Measurements from ENCODE around the gene NR1I3.
A peak's percentile ranks its signal among the peaks of the same experiment; 100 is the strongest.
"Not testable (repeated sequence)": the region's sequence is repeated elsewhere in the genome, so short reads cannot be mapped to it uniquely, and the experiment has no call there.

NR1I3 gene

GRCh38 chr1:161250100-161250499 is 12.1 kb upstream of the NR1I3 start:
- DNase-seq, result not testable (repeated sequence)

GRCh38 chr1:161244888-161245287 is 6.9 kb upstream of the NR1I3 start:
- DNase-seq, result no peak

GRCh38 chr1:161242313-161242712 is 4.3 kb upstream of the NR1I3 start:
- no peak for DNase-seq

GRCh38 chr1:161241682-161242081 is 3.7 kb upstream of the NR1I3 start:
- DNase-seq, result peak; percentile 45

DNA sequence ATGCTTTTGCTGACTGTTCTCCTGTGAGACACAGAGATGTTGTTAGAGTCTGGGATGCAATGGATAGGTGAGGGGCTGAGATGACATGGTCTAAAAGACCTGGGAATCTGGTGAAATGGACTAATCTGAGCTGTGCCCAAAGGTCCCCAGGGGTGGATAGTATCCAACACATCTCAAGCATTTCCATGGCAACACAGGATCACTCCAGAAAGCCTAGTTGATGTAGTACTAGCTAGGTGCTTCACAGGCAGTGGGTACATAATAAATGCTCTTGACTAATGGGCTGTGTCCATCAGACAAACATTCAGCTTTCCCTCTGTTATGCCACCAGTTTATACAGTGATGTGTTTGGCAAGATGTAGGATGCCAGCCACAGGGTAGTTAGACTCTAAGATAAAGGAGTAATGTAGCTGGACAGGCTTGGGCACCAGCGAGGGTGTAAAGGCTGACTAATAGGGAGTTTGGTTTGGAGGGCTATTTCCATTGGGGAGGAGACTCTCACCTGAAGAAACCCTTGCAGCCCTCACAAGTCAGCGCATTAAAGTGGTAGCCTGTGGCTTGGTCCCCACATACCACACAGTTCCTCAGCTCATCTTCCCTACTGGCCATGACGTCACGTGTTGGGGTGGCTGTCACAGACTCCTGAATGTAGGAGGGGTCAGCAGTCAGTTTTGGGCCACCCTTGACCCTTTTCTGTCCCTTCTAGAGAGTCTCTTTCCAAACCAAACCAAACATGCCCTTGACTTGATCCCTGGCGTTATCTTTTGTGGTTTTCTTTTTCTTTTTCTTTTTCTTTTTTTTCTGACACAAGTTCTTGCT is 1.8 kb downstream of the NR1I3 start:
- no peak for DNase-seq

GRCh38 chr1:161233102-161233501 is 4.9 kb downstream of the NR1I3 start:
- DNase-seq, result no peak

GRCh38 chr1:161230762-161231161 is 7.2 kb downstream of the NR1I3 start:
- DNase-seq, result no peak

DNA sequence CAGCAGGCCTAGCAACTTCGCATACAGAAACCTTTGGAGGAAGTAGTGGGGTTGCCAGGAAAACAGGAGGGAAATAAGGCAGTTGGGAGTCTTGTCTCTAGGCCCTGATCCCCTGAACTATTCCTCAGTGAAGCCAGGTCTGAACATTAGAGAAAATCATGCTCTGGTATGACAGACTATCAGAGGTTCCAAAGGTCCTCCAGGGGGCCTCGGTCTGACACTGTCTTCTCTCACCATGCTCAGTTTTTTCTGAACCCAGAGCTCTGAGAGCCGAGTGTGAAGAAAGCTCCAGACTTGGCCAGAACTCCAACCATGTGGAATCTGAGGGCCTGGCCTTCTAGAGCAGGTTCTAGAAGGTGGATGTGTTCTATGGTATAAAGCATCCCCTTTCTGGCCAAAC is 8.1 kb downstream of the NR1I3 start:
- DNase-seq, result peak; percentile 63

GRCh38 chr1:161228032-161228431 is 10.0 kb downstream of the NR1I3 start:
- peak; percentile 33 for DNase-seq

GRCh38 chr1:161227196-161227871 is 10.7 kb downstream of the NR1I3 start:
- DNase-seq, result peak; percentile 94

- DNase-seq, result no peak
Observed at GRCh38 chr1:161226759-161227158, 11.2 kb downstream of the NR1I3 start.

- no peak for DNase-seq
Observed at GRCh38 chr1:161226320-161226711, 11.7 kb downstream of the NR1I3 start.

DNA sequence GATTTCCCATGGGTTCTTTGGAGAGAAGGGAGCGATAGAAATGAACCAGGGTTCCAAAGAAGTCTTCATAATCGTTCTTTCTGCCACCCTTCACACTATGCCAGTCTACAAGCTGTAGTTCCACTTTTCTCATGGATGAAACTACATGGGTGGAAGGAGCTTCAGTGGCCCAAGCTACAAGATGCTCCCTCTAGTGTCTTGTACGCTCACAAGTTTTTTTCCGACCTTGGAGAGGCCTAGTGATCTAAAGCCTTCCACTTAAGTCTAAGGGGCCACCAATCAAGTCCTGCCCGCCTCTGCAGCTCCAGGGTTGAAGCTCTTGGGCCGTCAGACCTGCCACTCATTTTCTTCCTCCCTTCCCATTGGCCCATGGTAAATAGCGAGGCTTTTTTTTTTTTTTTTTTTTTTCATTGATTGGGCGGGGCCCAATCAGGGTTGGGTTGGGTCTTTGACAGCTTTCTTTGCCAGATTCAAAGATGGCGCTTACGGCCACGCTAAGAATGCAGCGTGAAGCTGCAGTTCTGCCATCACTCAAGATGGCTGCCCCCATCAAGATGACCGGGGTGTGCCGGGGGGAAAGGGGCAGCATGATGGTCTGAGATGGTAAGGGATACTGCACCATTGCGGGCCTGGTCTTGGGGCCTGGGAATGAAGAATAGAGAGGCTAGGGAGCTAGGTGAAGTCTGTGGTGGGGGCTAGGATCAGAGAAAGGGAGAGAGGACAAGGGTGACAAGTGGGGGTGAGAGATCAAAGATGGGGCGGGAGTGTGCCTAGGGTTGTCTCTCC is 12.3 kb downstream of the NR1I3 start, which contains the start of gene TOMM40L:
TOMM40L (plus strand) TSS at position 527 of the 786 bp plus-strand sequence. CDS start 430 bp downstream, outside the sequence.
- DNase-seq, result peak; percentile 100

DNA sequence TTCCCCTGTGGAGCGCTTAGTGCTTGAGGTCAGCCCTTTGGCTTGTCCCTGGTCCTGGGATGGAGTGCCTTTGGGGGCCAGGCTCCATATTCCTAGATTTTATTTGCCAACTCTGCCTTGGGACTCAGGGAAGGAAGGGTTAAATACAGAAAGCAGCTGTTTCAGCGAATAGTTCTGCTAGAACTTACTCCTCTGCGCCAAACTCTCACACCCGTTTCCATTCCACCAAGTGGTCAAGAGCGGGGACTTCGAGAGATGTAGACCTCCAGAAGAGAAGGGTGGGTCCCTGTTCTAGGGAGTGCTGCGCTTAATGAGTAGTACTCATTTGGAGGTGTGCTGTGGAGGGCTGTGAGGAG is 12.8 kb downstream of the NR1I3 start:
- DNase-seq, result no peak

DNA sequence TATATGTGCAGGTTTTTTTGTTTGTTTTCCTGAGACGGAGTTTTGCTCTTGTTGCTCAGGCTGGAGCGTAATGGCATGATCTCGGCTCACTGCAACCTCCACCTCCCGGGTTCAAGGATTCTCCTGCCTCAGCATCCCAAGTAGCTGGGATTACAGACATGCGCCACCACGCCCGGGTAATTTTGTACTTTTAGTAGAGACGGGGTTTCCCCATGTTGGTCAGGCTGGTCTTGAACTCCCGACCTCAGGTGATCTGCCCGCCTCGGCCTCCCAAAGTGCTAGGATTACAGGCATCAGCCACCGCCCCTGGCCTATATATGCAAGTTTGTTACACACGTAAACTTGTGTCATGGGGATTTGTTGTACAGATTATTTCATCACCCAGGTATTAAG is 13.3 kb downstream of the NR1I3 start:
- not testable (repeated sequence) for DNase-seq

GRCh38 chr1:161223805-161224694 is 14.0 kb downstream of the NR1I3 start:
- no peak for DNase-seq

- no peak for DNase-seq
Observed at GRCh38 chr1:161222175-161223019, 15.6 kb downstream of the NR1I3 start.

DNA sequence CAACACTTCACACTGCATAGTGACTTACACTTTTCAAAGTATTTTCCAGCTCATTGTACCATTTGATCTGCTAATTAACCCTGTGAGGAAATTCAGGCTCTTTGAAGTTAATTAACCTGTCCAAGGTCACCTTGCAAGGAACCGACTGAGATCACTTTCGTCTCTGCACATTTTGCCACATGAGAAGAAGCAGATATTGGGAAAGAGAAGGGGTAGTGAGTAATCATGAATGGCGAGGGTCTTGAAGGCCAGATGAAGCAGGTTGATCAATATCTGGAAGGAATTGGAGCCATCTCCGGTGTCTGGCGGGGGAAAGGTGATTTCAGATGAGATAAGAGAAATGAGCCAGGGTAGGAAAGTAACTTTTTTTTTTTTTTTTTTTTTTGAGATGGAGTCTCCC is 18.0 kb downstream of the NR1I3 start:
- DNase-seq, result no peak

DNA sequence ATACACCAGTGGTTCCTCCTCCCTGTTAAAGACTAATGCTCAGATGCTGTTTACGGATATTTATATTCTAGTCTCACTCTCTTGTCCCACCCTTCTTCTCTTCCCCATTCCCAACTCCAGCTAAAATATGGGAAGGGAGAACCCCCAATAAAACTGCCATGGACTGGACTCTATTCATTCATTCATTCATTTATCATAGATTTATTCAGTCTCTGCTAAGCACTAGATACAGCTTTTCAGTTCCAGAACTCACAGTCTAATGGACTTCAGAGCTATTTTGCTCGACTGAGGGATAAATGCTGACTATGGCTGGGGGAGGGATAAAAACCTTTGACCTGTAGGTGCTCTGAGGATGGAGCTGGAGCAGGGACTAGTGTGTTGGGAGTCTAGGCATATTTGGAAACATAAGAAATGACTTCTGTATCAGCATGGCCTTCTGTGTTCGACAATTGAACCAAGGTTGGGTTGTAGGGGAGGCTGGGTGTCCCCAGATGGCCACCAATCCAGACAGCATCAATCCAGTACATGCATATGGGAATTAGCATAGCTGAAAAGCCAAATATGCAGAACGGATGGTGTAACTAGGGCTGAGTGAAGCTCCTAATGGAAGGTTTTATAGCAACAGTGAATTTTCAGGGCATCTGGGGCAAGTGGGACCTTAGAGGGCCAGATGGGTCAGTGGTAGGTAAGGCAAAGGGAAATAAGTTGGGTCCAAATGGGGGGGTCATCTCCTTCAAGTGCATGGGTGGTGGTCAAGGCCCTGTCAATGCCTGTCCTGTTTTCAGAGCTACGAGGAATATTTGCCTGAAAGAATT is 18.7 kb downstream of the NR1I3 start:
- no peak for DNase-seq

- DNase-seq, result no peak
Observed at GRCh38 chr1:161218301-161219077, 19.5 kb downstream of the NR1I3 start.

All from hematopoietic multipotent progenitor cell treated with erythropoietin and hydrocortisone succinate and interleukin-3 and kit ligand, for 4 days (in vitro differentiated cells).